ENCODE data around the gene CELSR1.

DNA sequence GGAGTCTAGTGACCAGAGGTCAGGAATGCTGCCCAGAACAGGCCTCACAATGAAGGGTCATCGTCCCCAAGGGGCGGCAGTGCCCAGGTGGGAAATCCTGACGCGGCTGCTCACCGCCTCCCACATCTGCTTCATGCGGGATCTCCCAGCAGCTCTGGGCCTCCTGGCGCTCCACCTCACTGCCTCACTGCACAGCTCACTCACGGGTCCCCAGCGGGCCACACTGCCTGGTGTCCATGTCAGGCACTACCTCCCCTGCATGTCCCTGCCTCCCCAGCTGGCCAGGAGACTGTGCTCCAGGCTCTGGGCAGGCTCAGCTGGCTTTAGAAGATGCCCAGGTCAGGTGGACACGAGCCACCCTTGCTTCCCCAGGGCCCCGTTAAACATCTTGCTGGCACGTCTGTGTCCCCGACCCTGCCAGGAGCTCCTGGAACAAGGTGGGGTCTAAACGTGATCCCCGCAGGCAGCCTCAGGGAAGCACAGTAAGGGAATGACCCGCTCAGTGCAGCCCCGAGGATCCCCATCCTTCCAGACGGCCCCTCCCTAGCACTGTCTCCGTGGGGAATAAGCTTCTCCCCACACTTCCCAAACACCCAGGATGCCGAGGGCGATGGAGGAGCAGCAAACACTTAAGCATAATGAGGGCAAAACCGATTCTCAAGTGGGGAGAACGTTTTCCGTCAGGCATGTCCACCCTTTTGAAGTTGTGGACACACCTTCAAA is 108.7 kb downstream of the CELSR1 start:
- TF ChIP-seq, protein P1, sequence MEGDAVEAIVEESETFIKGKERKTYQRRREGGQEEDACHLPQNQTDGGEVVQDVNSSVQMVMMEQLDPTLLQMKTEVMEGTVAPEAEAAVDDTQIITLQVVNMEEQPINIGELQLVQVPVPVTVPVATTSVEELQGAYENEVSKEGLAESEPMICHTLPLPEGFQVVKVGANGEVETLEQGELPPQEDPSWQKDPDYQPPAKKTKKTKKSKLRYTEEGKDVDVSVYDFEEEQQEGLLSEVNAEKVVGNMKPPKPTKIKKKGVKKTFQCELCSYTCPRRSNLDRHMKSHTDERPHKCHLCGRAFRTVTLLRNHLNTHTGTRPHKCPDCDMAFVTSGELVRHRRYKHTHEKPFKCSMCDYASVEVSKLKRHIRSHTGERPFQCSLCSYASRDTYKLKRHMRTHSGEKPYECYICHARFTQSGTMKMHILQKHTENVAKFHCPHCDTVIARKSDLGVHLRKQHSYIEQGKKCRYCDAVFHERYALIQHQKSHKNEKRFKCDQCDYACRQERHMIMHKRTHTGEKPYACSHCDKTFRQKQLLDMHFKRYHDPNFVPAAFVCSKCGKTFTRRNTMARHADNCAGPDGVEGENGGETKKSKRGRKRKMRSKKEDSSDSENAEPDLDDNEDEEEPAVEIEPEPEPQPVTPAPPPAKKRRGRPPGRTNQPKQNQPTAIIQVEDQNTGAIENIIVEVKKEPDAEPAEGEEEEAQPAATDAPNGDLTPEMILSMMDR (conservative IDR thresholded peaks at IDR 0.05; ENCODE audit: low read depth, low read length), result no peak
- TF ChIP-seq EZH2phosphoT487 (IDR thresholded peaks at IDR 0.05; ENCODE audit: borderline replicate concordance, low read length) (no peak), EZH2 (IDR thresholded peaks at IDR 0.05; ENCODE audit: low read length, unreplicated experiment) (no peak)

Data from PC-3 (cell line).